Measurements from ENCODE around the gene LTBP1. TPM values are rescaled to one million over a fixed set of nuclear protein-coding genes. Genes with fewer than 3 reads are reported as not detected.

The LTBP1 gene
- total RNA-seq, 6 experiments from 2014 or later: 260 to 409 (median 335) TPM

DNA sequence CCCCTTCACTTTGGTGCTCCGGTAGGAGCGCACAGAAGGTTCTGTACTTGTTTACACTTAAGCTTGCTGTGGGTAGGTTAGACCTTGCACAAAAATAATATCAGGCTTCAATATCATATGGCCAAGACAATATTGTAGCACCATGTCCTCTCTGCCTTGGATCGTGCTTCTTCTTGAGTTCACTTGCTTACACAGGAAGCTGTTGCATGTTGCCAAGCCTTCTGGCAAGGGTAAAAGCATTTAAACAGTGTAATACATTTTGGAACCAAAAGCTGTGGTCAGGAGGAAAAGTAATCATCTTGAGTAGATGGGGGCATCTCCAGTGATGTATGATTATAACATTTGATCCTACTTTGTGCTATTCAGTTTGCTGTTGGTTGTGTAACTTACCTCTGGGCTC, 197.5 kb downstream of the LTBP1 start:
- peak overlapping the region; percentile 82 for H3K27ac Mint-ChIP-seq
- DNase-seq: no peak
- H3K4me1 Mint-ChIP-seq (ENCODE audit: low read depth): peaks cover 93% of the 10 kb centered on the region
- H3K36me3 Mint-ChIP-seq (ENCODE audit: low read depth): peaks cover 85% of the 10 kb centered on the region
- TF ChIP-seq CTCF (IDR thresholded peaks at IDR 0.05): no peak
- H3K27me3 Mint-ChIP-seq (ENCODE audit: insufficient read depth): peaks cover 8% of the 10 kb centered on the region; the same call in 1 of the 2 replicates
- no peaks in the 10 kb centered on the region for H3K9me3 Mint-ChIP-seq
- H3K4me3 Mint-ChIP-seq: no peak overlapping the region

GRCh38 chr2:33145459-33145858, 198.7 kb downstream of the LTBP1 start:
- H3K27me3 Mint-ChIP-seq (ENCODE audit: insufficient read depth): peaks cover 8% of the 10 kb centered on the region; the same call in 1 of the 2 replicates
- H3K9me3 Mint-ChIP-seq: no peaks in the 10 kb centered on the region
- peaks cover 94% of the 10 kb centered on the region for H3K4me1 Mint-ChIP-seq (ENCODE audit: low read depth)
- DNase-seq: no peak
- H3K27ac Mint-ChIP-seq: peak overlapping the region; percentile 82
- peaks cover 88% of the 10 kb centered on the region for H3K36me3 Mint-ChIP-seq (ENCODE audit: low read depth)
- H3K4me3 Mint-ChIP-seq: peak overlapping the region; percentile 78; the same call in 1 of the 2 replicates
- TF ChIP-seq CTCF (IDR thresholded peaks at IDR 0.05): no peak

- TF ChIP-seq CTCF (IDR thresholded peaks at IDR 0.05): no peak
- Mint-ChIP-seq H3K9me3 (no peaks in the 10 kb centered on the region), H3K4me1 (ENCODE audit: low read depth) (peaks cover 91% of the 10 kb centered on the region), H3K27ac (peak overlapping the region; percentile 82), H3K4me3 (peak overlapping the region; percentile 78), H3K36me3 (ENCODE audit: low read depth) (peaks cover 87% of the 10 kb centered on the region), H3K27me3 (ENCODE audit: insufficient read depth) (peaks cover 8% of the 10 kb centered on the region; the same call in 1 of the 2 replicates)
- DNase-seq: no peak
These were observed 199.3 kb downstream of the LTBP1 start for GRCh38 chr2:33146102-33146501.

DNA sequence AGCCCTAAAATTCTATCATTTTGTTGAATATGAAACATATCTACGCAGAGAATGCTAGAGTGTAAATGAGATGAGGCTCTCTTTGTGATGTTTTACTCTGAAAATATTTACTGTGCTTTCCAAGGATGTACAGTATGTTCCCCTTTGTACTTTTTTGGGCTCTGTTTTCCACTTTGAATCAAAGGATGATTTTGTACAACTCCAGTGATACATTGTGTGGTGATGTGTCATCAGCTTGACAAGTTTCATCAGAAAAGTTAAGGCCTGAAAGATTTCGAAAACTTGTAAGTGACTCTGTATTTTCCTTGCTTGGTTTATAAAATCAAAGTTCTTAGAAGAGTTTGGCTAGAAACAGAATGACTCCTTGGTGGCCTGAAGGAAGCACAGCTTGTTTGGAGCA, 206.3 kb downstream of the LTBP1 start:
- no peaks in the 10 kb centered on the region for H3K9me3 Mint-ChIP-seq
- peak; percentile 51 for DNase-seq
- no peak for TF ChIP-seq CTCF (IDR thresholded peaks at IDR 0.05)
- peaks cover 85% of the 10 kb centered on the region for H3K4me1 Mint-ChIP-seq (ENCODE audit: low read depth)
- peak overlapping the region; percentile 93 for H3K27ac Mint-ChIP-seq
- peaks cover 71% of the 10 kb centered on the region for H3K36me3 Mint-ChIP-seq (ENCODE audit: low read depth)
- peak overlapping the region; percentile 71 for H3K4me3 Mint-ChIP-seq
- H3K27me3 Mint-ChIP-seq (ENCODE audit: insufficient read depth): 0 out of 2 replicates have a peak, but pooled peaks cover 4% of the 10 kb centered on the region

DNA sequence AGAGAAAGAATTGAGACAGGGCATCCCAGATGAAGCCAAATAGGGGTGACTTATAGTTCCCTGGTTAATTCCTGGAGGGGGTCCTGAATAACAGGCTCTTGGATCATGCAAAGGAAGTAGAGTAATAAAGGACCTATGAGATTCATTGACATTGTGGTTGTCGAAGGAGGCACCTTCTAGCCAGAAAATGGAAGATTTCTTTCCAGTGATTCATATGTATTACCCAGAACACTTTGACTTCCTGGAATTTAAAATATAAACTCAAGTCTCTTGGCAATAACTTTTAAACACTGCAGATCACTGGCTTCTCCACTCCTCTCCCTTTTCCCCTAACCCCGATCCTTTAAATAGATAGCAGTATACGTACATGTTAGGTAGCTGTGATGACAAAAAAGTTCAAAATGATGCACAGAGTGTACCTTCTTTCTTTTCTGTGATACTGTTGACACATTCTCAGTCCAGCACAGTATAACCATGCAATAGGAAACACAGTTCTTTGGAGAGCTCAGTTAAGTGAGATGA, 211.8 kb downstream of the LTBP1 start:
- Mint-ChIP-seq H3K9me3 (no peaks in the 10 kb centered on the region), H3K27me3 (ENCODE audit: insufficient read depth) (0 out of 2 replicates have a peak, but pooled peaks cover under 1% of the 10 kb centered on the region), H3K4me3 (peak overlapping the region; percentile 71), H3K27ac (peak overlapping the region; percentile 90), H3K36me3 (ENCODE audit: low read depth) (peaks cover 59% of the 10 kb centered on the region), H3K4me1 (ENCODE audit: low read depth) (peaks cover 85% of the 10 kb centered on the region)
- DNase-seq: peak; percentile 87
- no peak for TF ChIP-seq CTCF (IDR thresholded peaks at IDR 0.05)

All from HFFc6 (cell line).